HepG2 (cell line): ENCODE data around the gene ETV6. TPM values are rescaled to one million over a fixed set of nuclear protein-coding genes. Genes with fewer than 3 reads are reported as not detected.

Experiments
- ATF4 ChIP-seq, 2 experiments: fragments of 450-650 bp in 1 of 2; sonication (generic) in 1 of 2; formaldehyde crosslinking; IDR thresholded peaks; 2 replicates each; pipeline versions ENCODE4 v1.5.0 to v1.8.0; 2020 to 2022; ENCODE audit warnings: mild to moderate bottlenecking in 1 of 2, missing genetic modification reagents in 1 of 2
- CBX5 ChIP-seq: sonication (generic); formaldehyde crosslinking; IDR thresholded peaks from 2 replicates; pipeline ENCODE4 v1.4.0; 2020; ENCODE audit warnings: missing genetic modification reagents, borderline replicate concordance
- DNMT3B ChIP-seq: conservative IDR thresholded peaks from 2 replicates; pipeline ENCODE4 v1.6.1; 2016; ENCODE audit warnings: missing biosample characterization, control low read depth
- FOSL2 ChIP-seq: sonication (generic); formaldehyde crosslinking; IDR thresholded peaks from 2 replicates; pipeline ENCODE4 v1.4.0; 2020; ENCODE audit warnings: missing genetic modification reagents
- GATAD1 ChIP-seq: IDR thresholded peaks from 2 replicates; pipeline ENCODE4 v1.6.1; 2016; ENCODE audit warnings: missing genetic modification reagents, missing compliant biosample characterization
- GATAD2A ChIP-seq: IDR thresholded peaks from 2 replicates; pipeline ENCODE4 v1.6.1; 2016
- GLMP ChIP-seq: sonication (generic); formaldehyde crosslinking; IDR thresholded peaks from 2 replicates; pipeline ENCODE4 v1.9.0; 2021; ENCODE audit warnings: missing genetic modification reagents, mild to moderate bottlenecking, borderline replicate concordance
- GMEB2 ChIP-seq: IDR thresholded peaks from 2 replicates; pipeline ENCODE4 v1.6.1; 2016; ENCODE audit warnings: missing biosample characterization, missing genetic modification reagents, low read depth
- HHEX ChIP-seq: IDR thresholded peaks from 2 replicates; pipeline ENCODE4 v1.6.1; 2016; ENCODE audit warnings: control low read depth
- LBX2 ChIP-seq: sonication (generic); formaldehyde crosslinking; IDR thresholded peaks from 2 replicates; pipeline ENCODE4 v1.5.0; 2020; ENCODE audit warnings: missing genetic modification reagents, mild to moderate bottlenecking, borderline replicate concordance
- MAZ ChIP-seq, 2 experiments: sonication (generic) in 1 of 2; formaldehyde crosslinking in 1 of 2; IDR thresholded peaks; 2 replicates each; pipeline versions ENCODE4 v1.5.0 to v1.6.1; 2012 to 2020; ENCODE audit warnings: low read depth in 2 of 2, mild to moderate bottlenecking in 2 of 2, borderline replicate concordance in 1 of 2, improper control_type of control experiment in 1 of 2, low read length in 1 of 2, missing genetic modification reagents in 1 of 2, moderate library complexity in 1 of 2
- NFYB ChIP-seq: sonication (generic); formaldehyde crosslinking; IDR thresholded peaks from 2 replicates; pipeline ENCODE4 v1.4.0; 2020; ENCODE audit warnings: missing genetic modification reagents
- PAX8 ChIP-seq: sonication (generic); formaldehyde crosslinking; IDR thresholded peaks from 2 replicates; pipeline ENCODE4 v1.8.0; 2022; ENCODE audit warnings: mild to moderate bottlenecking, missing genetic modification reagents, borderline replicate concordance
- RCOR2 ChIP-seq: IDR thresholded peaks from 2 replicates; pipeline ENCODE4 v1.6.1; 2016; ENCODE audit warnings: missing biosample characterization, missing genetic modification reagents
- SOX6 ChIP-seq, 2 experiments: fragments of 450-650 bp in 1 of 2; sonication (generic) in 1 of 2; formaldehyde crosslinking in 1 of 2; IDR thresholded peaks; 2 replicates each; pipeline versions ENCODE4 v1.4.0 to v1.6.1; 2017 to 2020; ENCODE audit warnings: antibody characterized with exemption in 1 of 2, mild to moderate bottlenecking in 1 of 2, missing genetic modification reagents in 1 of 2
- THAP7 ChIP-seq: sonication (generic); formaldehyde crosslinking; IDR thresholded peaks from 2 replicates; pipeline ENCODE4 v1.8.1; 2023; ENCODE audit warnings: mild to moderate bottlenecking, missing genetic modification reagents
- ZBED4 ChIP-seq: sonication (generic); formaldehyde crosslinking; IDR thresholded peaks from 2 replicates; pipeline ENCODE4 v1.4.0; 2020; ENCODE audit warnings: missing genetic modification reagents, borderline replicate concordance
- ZNF124 ChIP-seq: sonication (generic); formaldehyde crosslinking; IDR thresholded peaks from 2 replicates; pipeline ENCODE4 v1.4.0; 2020; ENCODE audit warnings: missing genetic modification reagents
- ZNF317 ChIP-seq: sonication (generic); formaldehyde crosslinking; IDR thresholded peaks from 2 replicates; pipeline ENCODE4 v1.5.0; 2020; ENCODE audit warnings: mild to moderate bottlenecking, missing genetic modification reagents
- ZNF446 ChIP-seq: sonication (generic); formaldehyde crosslinking; IDR thresholded peaks from 2 replicates; pipeline ENCODE4 v1.5.0; 2020; ENCODE audit warnings: mild to moderate bottlenecking, missing genetic modification reagents
- ZNF740 ChIP-seq: sonication (generic); formaldehyde crosslinking; IDR thresholded peaks from 2 replicates; pipeline ENCODE4 v1.4.0; 2020; ENCODE audit warnings: missing genetic modification reagents
- ZNF746 ChIP-seq: sonication (generic); formaldehyde crosslinking; IDR thresholded peaks from 2 replicates; pipeline ENCODE4 v1.8.0; 2022; ENCODE audit warnings: mild to moderate bottlenecking, missing genetic modification reagents
- polyA plus RNA-seq, 8 experiments: library from polyadenylated mRNA; depleted of rRNA in 3 of 8; stranded (reverse) in 7 of 8; unstranded in 1 of 8; fragments of >200 nt; fragmentation: Illumina TruSeq in 4 of 8; extraction: Trizol in 4 of 8; gene quantifications; 2 replicates each; pipeline versions ENCODE4 v1.2.1 to v1.2.3, GENCODE V29; 2011 to 2016; ENCODE audit warnings: low read depth in 4 of 8, missing spikeins in 1 of 8, mixed read lengths in 1 of 8; ENCODE audit not compliant: insufficient read depth in 1 of 8
- total RNA-seq, 5 experiments: library from RNA; depleted of rRNA; stranded (reverse); fragments of >200 nt; fragmentation: Illumina TruSeq; extraction: Trizol; gene quantifications; 2 replicates each; pipeline ENCODE4 v1.2.3, GENCODE V29; 2016; ENCODE audit warnings: low read depth in 1 of 5

Gene ETV6
- total and polyA plus RNA-seq, 2 of the 13 experiments (the other 11 are each of a cell fraction or from before 2014, with no cell fraction given), result 2.2 to 3.0 TPM

GRCh38 chr12:11687528-11687927, 38.1 kb downstream of the ETV6 start (continued):
- TF ChIP-seq ZNF740 (no peak), ZNF317 (no peak), NFYB (CRISPR knock-in tag) (no peak), CBX5 (no peak), ZNF746 (CRISPR knock-in tag) (no peak), GMEB2 (CRISPR knock-in tag) (no peak), SOX6 (IDR thresholded peaks at IDR 0.05) (no peak), SOX6 (CRISPR knock-in tag; IDR thresholded peaks at IDR 0.05) (0 out of 2 replicates have a peak, but pooled peaks have one; percentile 12), GATAD2A (CRISPR knock-in tag) (no peak), RCOR2 (CRISPR knock-in tag) (no peak), GATAD1 (CRISPR knock-in tag) (no peak), LBX2 (CRISPR knock-in tag) (no peak), ATF4 (CRISPR knock-in tag; IDR thresholded peaks at IDR 0.05) (no peak), FOSL2 (CRISPR knock-in tag) (no peak), GLMP (CRISPR knock-in tag) (no peak), PAX8 (no peak), HHEX (CRISPR knock-in tag) (0 out of 2 replicates have a peak, but pooled peaks have one; percentile 46), THAP7 (CRISPR knock-in tag) (no peak), ZBED4 (no peak), ZNF446 (no peak), ZNF124 (CRISPR knock-in tag) (no peak), MAZ (IDR thresholded peaks at IDR 0.05; ENCODE audit: borderline replicate concordance, low read depth, low read length) (no peak), MAZ (CRISPR knock-in tag; IDR thresholded peaks at IDR 0.05; ENCODE audit: low read depth) (no peak), DNMT3B (no peak)
